KOPT-K1 (cell line): ENCODE results near the gene FBXL16.
A peak's percentile ranks its signal among the peaks of the same experiment; 100 is the strongest.

ENCODE experiments used
- H3K27ac ChIP-seq: fragments of 200-600 bp; sonication (generic); 2 replicates; pipeline ENCODE4 v1.5.1; 2016; ENCODE audit warnings: antibody characterized with exemption, mild to moderate bottlenecking, low read depth, low read length; ENCODE audit not compliant: poor library complexity, severe bottlenecking
- H3K36me3 ChIP-seq: fragments of 200-600 bp; sonication (generic); 2 replicates; pipeline ENCODE4 v1.5.1; 2017; ENCODE audit warnings: antibody characterized with exemption, mild to moderate bottlenecking, low read length, moderate library complexity; ENCODE audit not compliant: insufficient read depth
- H3K9me3 ChIP-seq: fragments of 200-600 bp; sonication (generic); 2 replicates; pipeline ENCODE4 v1.5.1; 2017; ENCODE audit warnings: antibody characterized with exemption, low read length, mild to moderate bottlenecking; ENCODE audit not compliant: insufficient read depth, poor library complexity, severe bottlenecking

Gene FBXL16

DNA sequence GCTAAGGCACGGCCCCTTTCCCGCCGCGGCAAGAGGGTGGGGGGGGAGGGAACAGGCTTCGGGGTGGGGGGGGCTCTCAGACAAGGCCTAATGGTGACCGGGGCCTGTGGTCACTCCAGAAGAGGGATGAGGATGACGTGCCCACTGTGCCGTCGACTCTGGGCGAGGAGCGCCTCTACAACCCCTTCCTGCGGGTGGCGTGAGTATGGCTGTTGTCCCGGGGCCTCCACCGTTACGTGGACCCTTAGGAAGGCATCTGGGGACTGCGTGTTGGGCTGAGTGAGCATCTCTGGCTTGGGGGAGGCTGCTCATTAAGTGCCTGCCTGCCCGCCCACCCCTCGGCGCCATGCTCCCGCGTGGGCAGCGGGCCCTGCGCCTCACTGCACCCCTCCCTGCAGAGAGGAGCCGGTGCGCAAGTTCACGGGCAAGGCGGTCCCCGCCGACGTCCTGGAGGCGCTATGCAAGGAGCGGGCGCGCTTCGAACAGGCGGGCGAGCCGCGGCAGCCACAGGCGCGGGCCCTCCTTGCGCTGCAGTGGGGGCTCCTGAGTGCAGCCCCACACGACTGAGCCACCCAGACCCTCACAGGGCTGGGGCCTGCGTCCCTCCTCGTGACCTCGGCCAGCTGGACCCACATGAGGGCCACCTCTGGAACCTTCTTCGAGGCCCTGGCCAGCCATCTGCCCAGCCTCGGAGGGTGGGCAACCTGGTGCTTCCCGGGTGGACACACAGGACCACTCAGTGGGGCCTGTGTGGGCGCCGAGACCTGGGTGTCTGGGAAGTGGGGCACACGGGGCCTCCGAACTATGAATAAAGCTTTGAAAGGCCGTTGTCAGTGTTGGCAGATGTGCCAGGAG lies 23.5 kb upstream of the FBXL16 start:
- Histone ChIP-seq H3K36me3 (peaks cover 18% of the 10 kb centered on the region; the same call in 1 of the 2 replicates), H3K27ac (no peak overlapping the region), H3K9me3 (no peaks in the 10 kb centered on the region)

DNA sequence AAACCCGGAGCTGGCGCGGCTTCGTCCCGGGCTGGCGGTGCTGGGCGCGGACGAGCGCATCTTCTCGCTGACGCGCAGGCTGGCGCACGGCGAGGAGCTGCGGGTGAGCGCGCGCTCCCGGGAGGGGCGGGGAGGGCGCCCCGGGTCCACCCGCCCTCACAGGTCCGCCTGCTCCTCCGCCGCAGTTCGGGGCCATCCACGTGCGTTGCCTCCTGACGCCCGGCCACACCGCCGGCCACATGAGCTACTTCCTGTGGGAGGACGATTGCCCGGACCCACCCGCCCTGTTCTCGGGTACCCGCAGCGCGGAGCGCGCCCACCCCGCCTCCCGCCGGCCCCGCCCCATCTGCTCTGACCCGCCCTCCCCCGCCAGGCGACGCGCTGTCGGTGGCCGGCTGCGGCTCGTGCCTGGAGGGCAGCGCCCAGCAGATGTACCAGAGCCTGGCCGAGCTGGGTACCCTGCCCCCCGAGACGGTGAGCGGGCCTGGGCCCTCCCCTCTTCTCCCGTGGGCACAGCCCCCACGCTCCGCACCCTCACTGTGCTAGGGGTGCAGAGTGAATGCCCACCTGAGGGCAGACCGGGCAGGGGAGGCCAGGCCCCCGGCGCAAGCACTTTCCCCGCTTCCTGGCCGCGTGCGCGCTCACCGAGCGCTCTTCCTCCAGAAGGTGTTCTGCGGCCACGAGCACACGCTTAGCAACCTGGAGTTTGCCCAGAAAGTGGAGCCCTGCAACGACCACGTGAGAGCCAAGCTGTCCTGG lies 22.7 kb upstream of the FBXL16 start:
- Histone ChIP-seq H3K27ac (no peak overlapping the region), H3K9me3 (no peaks in the 10 kb centered on the region), H3K36me3 (peaks cover 10% of the 10 kb centered on the region; the same call in 1 of the 2 replicates)

DNA sequence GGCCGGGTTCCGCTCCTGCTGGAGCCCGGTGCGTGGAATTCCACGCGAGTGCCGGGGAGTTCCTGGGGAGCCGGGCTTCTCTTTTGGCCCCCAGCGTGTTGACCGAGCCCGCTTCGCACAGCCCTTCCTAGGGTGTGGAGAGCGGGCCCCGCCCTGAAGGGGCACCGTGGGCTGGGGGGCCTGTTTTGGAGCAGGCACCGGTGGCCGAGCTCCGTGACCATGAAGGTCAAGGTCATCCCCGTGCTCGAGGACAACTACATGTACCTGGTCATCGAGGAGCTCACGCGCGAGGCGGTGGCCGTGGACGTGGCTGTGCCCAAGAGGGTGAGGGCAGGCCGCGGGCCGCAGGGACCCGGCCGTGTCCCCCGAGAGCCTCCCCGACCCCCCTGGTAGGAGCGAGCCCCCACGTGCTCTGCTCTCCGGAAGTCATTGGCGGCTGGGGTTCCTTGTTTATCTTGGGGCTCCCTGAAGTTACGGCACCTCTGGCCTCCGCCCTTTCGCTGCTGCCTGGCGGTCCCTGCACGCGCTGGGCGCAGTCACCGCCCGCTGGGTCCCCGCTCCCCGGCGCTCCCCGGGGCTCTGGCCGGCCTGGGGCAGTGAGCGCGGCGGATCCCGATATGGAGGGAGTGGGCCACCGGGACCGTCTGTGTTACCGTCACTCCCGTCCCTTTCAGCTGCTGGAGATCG lies 21.8 kb upstream of the FBXL16 start:
- H3K27ac ChIP-seq = no peak overlapping the region
- H3K36me3 ChIP-seq = peaks cover 1% of the 10 kb centered on the region; the same call in 1 of the 2 replicates
- H3K9me3 ChIP-seq = no peaks in the 10 kb centered on the region

DNA sequence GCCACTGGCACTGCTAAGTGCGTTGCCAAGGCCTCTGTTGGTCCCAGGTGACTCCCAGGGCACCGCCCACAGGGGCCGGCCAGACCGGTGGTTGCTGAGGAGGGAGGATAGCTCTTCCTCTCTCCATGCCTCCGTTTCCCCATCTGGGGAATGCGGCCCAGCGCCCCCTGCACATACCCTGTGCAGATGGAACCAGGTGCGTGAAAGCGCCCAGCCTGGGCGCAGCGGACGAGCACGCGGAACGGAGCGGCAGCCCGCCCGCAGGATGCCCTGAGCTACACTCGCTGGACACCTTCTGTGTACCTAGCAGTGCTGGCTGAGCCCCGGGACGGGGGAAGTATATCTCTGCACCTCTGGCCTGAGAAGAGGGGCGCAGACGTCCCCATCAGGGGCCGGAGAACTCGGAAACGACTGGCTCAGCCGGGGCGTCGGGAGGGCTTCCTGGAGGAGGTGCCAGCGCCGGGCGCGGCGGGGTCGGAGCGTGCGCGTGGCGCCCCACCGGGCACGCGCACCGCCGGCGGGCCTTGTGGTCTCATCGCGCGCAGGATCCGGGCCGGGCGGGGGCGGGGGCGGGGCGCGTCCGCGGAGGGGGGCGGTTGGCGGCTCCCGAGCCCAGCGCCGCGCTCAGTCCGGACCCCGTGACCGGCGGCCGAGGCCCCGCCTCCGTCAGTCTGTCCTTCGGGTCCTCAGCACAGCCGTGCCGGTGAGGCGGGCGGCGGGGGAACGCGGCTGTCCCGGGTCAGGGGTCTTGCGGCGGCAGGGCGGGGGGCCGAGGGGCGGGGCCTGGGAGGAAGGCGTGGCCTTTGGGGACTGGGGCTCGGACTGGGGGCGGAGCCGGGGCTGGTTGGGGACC lies 21.1 kb upstream of the FBXL16 start, which contains the start of the genes CCDC78 and HAGHL:
Gene CCDC78, minus strand, starts transcription at position 6 of the 853 bp plus-strand sequence. CDS start 76 bp downstream, outside the sequence.
Gene HAGHL, plus strand, starts transcription at position 669 of the 853 bp plus-strand sequence. CDS start 404 bp downstream, outside the sequence.
- H3K9me3 ChIP-seq = no peaks in the 10 kb centered on the region
- H3K27ac ChIP-seq = no peak within 1 kb of the TSS
- H3K36me3 ChIP-seq = no peaks in the 10 kb centered on the region

DNA sequence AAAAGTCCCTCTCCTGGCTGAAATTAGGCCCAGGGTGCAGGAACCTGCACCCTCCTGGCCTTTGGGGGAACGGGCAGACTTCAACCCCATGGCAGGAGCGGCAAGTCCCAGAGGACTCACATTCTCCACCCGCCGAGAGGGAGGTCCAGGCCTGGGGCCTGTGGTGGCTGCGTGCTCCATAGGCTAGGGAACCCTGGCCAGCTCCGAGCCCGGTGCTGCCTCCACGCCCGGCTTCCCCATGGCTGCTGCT lies 20.5 kb upstream of the FBXL16 start:
- Histone ChIP-seq H3K36me3 (no peaks in the 10 kb centered on the region), H3K9me3 (no peaks in the 10 kb centered on the region), H3K27ac (no peak overlapping the region)

DNA sequence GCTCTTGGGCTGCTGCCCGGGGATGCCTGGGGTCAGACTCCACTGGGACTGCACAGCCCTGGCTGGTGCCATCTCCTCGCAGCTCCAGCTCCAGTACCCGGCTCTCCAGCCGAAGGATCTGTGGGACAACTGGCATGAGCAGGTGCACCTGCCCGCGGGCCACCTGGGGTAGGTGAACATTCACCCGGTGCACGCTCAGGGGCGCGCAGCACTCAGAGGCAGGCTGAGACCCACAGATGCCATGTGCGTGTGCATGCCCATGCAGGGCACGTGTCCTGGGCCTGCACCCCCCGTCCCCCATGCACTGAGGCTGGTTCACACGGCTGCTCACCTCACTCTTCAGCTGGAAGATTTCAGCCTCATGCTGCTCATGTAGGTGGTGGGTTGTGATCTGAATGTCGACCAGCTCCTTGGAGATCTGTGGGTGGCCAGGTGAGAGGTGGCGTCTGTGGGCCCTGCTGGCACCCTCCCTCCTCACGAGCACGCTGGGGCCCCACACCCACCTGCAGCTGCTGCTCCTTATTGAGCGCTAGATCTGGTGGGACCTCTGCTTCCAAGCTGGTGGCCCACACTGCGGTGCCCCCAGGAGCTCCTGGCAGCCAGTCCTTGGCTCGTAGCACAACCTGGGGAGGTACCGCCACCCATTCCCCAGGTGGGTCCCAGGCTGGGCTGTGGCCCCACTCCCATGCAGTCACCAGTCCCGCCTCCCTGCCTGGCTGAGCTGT lies 20.0 kb upstream of the FBXL16 start:
- H3K9me3 ChIP-seq = no peaks in the 10 kb centered on the region
- H3K27ac ChIP-seq = no peak overlapping the region
- H3K36me3 ChIP-seq = no peaks in the 10 kb centered on the region

DNA sequence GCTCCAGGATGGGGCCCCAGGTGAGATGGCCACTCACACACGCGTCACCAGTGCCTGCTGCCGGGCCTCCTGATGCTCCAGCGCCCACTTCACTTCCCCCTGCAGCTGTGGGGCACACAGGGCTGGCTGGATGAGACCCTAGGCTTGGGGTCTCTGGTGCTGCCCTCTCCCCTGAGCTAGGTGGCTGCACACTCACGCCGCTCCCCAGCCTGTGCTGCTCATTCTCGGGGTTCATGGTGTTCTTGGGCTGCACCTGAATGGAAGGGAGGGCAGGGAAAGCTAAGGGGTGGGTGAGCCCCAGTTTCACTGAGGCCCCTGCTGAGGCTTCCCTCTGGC lies 19.4 kb upstream of the FBXL16 start:
- Histone ChIP-seq H3K27ac (no peak overlapping the region), H3K9me3 (no peaks in the 10 kb centered on the region), H3K36me3 (no peaks in the 10 kb centered on the region)

DNA sequence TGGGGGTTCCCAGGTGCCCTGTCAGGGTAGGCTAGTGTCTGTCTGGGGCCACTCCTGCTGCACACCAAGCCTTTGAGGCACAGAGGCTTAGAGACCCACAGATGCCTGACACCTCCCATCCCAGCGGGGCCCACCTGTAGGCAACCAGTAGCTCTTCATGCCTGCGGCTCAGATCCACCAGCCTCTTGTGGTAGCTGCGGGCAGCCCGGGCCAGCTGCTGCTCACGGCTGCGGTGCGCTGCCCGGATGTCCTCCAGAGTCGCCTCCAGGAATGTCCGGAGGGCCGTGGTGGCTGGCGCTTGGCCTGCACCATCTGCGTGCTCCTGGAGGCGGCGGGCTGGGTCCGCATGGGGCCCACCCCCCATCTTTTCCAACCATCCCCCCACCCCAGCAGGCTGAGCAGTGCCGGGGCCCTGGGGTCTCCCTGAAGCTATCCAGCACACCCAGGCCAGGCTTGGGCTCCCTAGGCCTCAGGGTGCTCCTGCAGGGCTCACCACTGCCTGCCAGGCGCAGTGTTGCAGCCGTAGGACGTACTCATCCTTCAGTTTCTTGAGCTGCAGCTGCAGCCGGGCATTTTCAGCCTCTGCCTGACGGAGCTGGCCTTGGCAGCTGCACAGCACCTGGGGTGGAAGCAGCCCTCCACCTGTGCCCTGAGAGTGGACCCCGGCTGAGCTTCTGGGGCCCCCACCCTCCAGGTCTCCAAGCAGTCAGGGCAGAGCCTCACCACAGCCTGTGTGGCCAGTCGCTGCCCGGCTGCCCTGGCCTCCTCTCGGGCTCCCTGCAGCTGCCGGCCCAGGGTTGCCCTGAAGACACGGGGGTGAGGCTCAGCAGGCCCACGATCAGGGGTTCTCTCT lies 18.8 kb upstream of the FBXL16 start:
- no peak overlapping the region for H3K27ac ChIP-seq
- no peaks in the 10 kb centered on the region for H3K36me3 ChIP-seq
- H3K9me3 ChIP-seq = no peaks in the 10 kb centered on the region

DNA sequence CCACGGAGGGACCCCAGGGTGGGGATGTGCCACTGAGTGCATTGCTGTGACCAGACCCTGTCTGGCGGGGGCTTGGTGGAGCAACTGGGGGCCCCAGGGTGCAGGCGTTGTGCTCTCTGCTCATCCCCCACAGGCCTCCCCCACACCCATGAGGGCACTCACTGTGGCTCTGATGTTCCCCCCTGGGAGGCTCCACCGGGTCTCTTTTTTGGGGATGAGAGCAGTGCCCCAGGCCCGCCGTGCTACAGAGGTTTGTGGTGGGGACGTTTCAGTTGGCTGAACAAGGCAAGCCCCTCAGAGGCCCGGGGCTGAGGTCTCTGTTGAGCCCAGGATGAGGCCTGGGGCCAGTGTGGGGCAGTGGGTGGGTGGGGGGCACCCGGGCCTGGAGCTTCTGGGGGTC lies 18.1 kb upstream of the FBXL16 start:
- H3K27ac ChIP-seq = no peak overlapping the region
- no peaks in the 10 kb centered on the region for H3K9me3 ChIP-seq
- no peaks in the 10 kb centered on the region for H3K36me3 ChIP-seq

DNA sequence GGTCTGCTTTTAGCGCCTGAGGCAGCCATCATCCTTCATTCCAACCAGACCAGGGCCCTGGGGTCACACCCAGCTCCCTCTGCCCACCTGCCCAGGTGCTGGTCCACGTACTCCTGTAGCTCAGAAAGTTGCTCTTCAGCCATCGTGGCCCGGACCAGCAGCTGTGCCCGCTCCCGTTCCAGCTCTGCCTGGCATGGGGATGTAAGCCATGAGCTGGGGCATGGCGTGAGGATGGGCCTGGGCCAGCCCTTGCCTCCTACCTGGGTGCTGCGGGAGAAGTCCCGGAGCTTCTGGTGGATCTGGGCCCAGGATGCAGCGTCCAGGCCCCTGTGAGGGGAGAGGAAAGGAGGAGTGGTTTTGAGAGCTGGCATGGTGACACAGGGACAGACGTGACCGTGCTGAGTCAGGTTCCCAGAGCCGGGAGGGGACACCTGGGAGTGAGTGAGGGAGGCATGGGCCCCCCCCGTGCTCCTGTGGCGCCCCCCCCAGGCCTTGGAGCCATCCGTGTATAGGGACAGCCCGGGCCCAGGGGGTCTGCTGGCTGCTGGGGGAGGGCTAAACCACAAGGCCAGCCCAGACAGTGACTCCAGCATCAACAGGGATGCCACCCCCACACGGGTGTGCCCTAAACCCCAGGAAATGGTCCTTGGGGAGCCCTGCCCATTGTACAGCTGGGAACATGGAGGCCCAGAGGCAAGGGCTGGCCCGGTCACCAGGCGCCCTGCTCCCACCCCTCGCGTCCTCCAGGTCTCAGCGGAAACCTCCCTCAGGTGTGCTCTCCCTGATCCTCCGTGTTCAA lies 17.4 kb upstream of the FBXL16 start:
- Histone ChIP-seq H3K27ac (no peak overlapping the region), H3K9me3 (no peaks in the 10 kb centered on the region), H3K36me3 (no peaks in the 10 kb centered on the region)

DNA sequence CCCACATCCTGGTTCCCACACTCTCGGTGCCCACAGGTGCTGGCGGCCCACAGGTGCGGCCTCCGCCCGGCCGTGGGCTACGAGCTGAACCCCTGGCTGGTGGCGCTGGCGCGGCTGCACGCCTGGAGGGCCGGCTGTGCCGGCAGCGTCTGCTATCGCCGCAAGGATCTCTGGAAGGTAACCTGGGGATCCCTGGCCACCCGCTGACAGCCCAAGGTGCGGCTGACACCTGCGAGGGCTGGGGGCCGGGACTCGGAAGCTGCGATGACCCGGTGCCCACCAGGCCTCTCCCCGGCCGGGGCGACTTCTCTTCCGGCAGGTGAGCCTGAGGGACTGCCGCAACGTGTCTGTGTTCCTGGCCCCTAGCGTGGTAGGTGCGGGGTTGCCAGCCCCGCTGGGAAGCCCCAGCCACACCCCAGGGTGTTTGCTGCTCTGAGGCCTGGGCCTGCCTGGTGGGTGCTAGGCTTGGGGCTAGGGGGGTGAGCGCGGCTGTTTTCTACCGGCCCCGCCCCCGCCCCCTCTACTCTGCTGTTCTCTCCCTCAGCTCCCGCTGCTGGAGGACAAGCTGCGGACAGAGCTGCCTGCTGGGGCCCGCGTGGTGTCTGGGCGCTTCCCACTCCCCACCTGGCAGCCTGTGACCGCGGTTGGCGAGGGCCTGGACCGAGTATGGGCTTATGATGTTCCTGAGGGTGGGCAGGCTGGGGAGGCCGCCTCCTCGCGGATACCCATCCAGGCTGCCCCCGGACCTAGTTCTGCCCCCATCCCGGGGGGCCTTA lies 16.4 kb upstream of the FBXL16 start:
- H3K36me3 ChIP-seq = no peaks in the 10 kb centered on the region
- H3K9me3 ChIP-seq = no peaks in the 10 kb centered on the region
- H3K27ac ChIP-seq = peak overlapping the region; percentile 84

DNA sequence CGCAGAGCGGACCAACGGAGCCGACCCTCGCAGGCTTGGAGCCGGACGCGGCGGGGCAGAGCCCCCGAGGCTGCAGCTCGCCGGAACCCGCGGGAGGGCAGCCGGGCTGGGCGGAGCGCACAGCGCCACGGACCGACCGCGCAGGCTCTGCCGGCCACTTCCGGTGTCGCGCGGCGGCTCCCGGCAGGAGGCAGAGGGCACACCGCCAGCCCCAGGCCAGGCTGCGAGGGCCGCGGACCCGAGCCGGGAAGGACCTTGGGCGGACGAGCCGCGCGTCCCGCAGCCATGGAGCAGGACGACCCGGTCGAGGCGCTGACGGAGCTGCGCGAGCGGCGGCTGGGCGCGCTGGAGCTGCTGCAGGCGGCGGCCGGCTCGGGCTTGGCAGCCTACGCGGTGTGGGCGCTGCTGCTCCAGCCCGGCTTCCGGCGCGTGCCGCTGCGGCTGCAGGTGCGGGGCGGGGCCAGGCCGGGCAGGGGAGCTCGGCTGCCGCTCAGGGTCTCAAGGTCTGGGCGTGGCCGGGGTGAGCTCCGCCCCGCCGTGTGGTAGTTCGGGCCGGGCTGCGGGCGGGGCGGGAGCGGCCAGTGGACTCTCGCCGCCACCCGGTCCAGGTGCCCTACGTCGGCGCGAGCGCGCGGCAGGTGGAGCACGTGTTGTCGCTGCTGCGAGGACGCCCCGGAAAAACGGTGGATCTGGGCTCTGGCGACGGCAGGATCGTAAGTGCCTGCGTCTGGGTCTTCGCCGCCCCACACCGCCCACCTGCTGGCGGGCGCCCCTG lies 15.6 kb upstream of the FBXL16 start, which contains the start of gene ANTKMT:
Gene ANTKMT, plus strand, starts transcription at position 157 of the 775 bp plus-strand sequence. Its CDS starts 129 bp downstream, at position 286.
- Histone ChIP-seq H3K27ac (peak within 1 kb of the TSS; percentile 84), H3K36me3 (no peaks in the 10 kb centered on the region), H3K9me3 (no peaks in the 10 kb centered on the region)
